ENCODE data around the gene RGS7.

RGS7 gene

DNA sequence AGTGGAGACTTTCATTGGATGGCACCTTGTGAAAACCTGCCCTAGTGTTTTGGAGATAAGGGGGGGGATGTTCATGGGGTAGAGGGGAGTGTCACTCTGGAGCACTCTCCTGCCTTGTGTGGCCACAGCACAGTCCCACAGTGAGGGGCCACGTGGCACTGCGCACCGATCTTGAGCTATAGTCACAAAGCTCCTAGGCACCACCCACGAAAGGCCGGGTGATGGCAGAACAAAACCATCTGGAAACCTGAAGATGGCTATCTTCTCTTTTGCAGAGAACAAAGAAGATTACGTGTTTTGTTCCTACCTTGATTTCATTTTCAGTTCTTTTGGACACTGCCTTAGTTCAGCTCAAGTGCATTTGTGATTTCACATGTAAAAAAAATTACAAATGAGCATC lies 220.6 kb downstream of the RGS7 start:
- H3K9me3 ChIP-seq (ENCODE audit: control insufficient read depth, low read length) = no peaks in the 10 kb centered on the region
- H3K4me3 ChIP-seq (ENCODE audit: low read length) = no peak overlapping the region
- H3K27me3 ChIP-seq (replicated peaks; ENCODE audit: control insufficient read depth, insufficient read depth, low read length) = peaks cover 4% of the 10 kb centered on the region
- no peak for DNase-seq (ENCODE audit: low read depth)
- no peak overlapping the region for H3K9ac ChIP-seq (ENCODE audit: low read length)
- no peaks in the 10 kb centered on the region for H3K36me3 ChIP-seq (ENCODE audit: control insufficient read depth, insufficient read depth, low read length, severe bottlenecking)
- H3K4me1 ChIP-seq (ENCODE audit: control insufficient read depth, insufficient read depth, low read length) = no peaks in the 10 kb centered on the region

DNA sequence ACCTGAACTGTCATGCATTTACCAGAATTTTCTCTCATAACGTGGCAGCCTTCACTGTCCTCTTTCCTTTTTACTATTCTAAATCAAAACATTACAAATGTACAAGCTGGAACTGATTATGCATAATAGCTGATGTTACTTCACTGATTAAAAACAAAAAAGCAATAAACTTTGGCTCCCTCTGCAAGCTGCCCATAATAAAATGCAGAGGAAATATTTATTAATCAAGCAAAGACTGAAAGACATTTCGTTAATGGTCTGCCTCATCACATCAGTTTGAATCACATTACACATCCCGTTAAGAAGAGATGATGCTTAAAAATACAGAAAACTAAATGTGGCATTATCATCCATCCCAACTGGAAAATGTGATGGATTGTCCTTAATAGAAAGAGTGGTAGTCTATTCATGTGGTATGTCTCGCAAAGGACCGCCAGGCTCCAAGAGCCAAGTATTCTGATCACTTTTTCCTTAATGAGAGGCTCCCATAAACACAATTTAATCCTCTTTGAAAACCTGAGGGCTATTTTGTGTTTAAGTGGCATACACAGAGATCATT lies 225.3 kb downstream of the RGS7 start:
- Histone ChIP-seq H3K4me3 (ENCODE audit: low read length) (no peak overlapping the region), H3K9me3 (ENCODE audit: control insufficient read depth, low read length) (no peaks in the 10 kb centered on the region), H3K36me3 (ENCODE audit: control insufficient read depth, insufficient read depth, low read length, severe bottlenecking) (no peaks in the 10 kb centered on the region), H3K27me3 (replicated peaks; ENCODE audit: control insufficient read depth, insufficient read depth, low read length) (no peaks in the 10 kb centered on the region), H3K4me1 (ENCODE audit: control insufficient read depth, insufficient read depth, low read length) (no peaks in the 10 kb centered on the region), H3K9ac (ENCODE audit: low read length) (no peak overlapping the region)
- DNase-seq (ENCODE audit: low read depth) = no peak

DNA sequence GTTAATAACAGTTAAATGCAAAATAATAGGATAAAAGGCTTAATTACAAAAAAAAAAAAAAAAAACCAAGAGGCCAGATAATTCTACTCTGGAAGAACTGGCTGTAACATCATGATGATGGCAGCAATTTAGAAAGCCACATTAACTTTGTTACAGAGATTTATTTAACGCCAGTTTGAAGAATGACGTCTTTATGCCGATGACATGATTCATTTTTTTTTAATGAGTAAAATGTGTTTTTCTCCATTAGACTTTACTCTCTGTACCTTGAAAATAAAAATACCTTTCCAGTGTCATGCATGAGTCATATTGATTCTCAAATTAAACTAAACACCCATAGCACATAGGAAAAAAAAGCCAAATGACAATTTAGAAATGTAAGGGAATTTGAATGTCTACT lies 226.1 kb downstream of the RGS7 start:
- no peaks in the 10 kb centered on the region for H3K4me1 ChIP-seq (ENCODE audit: control insufficient read depth, insufficient read depth, low read length)
- no peaks in the 10 kb centered on the region for H3K36me3 ChIP-seq (ENCODE audit: control insufficient read depth, insufficient read depth, low read length, severe bottlenecking)
- H3K9ac ChIP-seq (ENCODE audit: low read length) = no peak overlapping the region
- DNase-seq (ENCODE audit: low read depth) = no peak
- H3K4me3 ChIP-seq (ENCODE audit: low read length) = no peak overlapping the region
- no peaks in the 10 kb centered on the region for H3K9me3 ChIP-seq (ENCODE audit: control insufficient read depth, low read length)
- H3K27me3 ChIP-seq (replicated peaks; ENCODE audit: control insufficient read depth, insufficient read depth, low read length) = no peaks in the 10 kb centered on the region

- Histone ChIP-seq H3K36me3 (ENCODE audit: control insufficient read depth, insufficient read depth, low read length, severe bottlenecking) (no peaks in the 10 kb centered on the region), H3K27me3 (replicated peaks; ENCODE audit: control insufficient read depth, insufficient read depth, low read length) (no peaks in the 10 kb centered on the region), H3K9me3 (ENCODE audit: control insufficient read depth, low read length) (no peaks in the 10 kb centered on the region), H3K4me1 (ENCODE audit: control insufficient read depth, insufficient read depth, low read length) (no peaks in the 10 kb centered on the region), H3K9ac (ENCODE audit: low read length) (no peak overlapping the region), H3K4me3 (ENCODE audit: low read length) (no peak overlapping the region)
- DNase-seq (ENCODE audit: low read depth) = no peak
Observed at GRCh38 chr1:241129207-241129960, 227.6 kb downstream of the RGS7 start.

DNA sequence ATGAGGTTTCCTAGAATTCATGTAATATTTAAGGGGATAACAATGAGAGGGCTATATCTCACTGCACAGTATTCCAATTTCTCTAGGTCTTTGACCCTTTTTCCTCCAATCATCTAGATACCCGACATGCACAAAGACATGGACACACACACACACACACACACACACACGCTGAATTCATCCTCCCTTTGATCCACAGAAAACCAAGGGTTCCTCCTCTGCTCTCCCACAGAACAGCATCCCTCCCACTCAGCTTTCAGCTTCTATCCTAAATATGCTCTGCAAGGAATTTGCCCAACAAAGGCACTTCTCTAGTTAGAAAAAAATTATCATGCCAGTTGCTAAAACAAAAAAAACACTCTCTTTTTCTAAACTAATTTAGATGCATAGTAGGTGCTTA lies 231.7 kb downstream of the RGS7 start:
- no peak overlapping the region for H3K4me3 ChIP-seq (ENCODE audit: low read length)
- no peak for DNase-seq (ENCODE audit: low read depth)
- H3K9ac ChIP-seq (ENCODE audit: low read length) = no peak overlapping the region
- no peaks in the 10 kb centered on the region for H3K4me1 ChIP-seq (ENCODE audit: control insufficient read depth, insufficient read depth, low read length)
- no peaks in the 10 kb centered on the region for H3K36me3 ChIP-seq (ENCODE audit: control insufficient read depth, insufficient read depth, low read length, severe bottlenecking)
- H3K9me3 ChIP-seq (ENCODE audit: control insufficient read depth, low read length) = no peaks in the 10 kb centered on the region
- H3K27me3 ChIP-seq (replicated peaks; ENCODE audit: control insufficient read depth, insufficient read depth, low read length) = no peaks in the 10 kb centered on the region

- Histone ChIP-seq H3K27me3 (replicated peaks; ENCODE audit: control insufficient read depth, insufficient read depth, low read length) (no peaks in the 10 kb centered on the region), H3K4me1 (ENCODE audit: control insufficient read depth, insufficient read depth, low read length) (no peaks in the 10 kb centered on the region), H3K4me3 (ENCODE audit: low read length) (no peak overlapping the region), H3K36me3 (ENCODE audit: control insufficient read depth, insufficient read depth, low read length, severe bottlenecking) (no peaks in the 10 kb centered on the region), H3K9ac (ENCODE audit: low read length) (no peak overlapping the region), H3K9me3 (ENCODE audit: control insufficient read depth, low read length) (no peaks in the 10 kb centered on the region)
- no peak for DNase-seq (ENCODE audit: low read depth)
Observed at GRCh38 chr1:241118049-241118448, 239.0 kb downstream of the RGS7 start.

DNA sequence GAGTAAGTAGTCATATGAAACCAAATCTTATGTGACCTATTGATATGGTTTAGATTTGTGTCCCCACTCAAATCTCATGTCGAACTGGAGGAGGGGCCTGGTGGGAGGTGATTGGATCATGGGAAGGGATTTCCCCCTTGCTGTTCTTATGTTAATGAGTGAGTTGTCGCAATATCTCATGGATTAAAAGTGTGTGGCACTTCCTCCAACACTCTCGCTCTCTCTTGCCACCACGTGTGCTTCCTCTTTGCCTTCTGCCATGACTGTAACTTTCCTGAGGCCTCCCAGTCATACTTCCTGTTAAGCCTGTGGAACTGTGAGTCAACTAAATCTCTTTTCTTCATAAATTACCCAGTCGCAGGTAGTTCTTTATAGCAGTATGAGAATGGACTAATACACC lies 241.2 kb downstream of the RGS7 start:
- no peak overlapping the region for H3K9ac ChIP-seq (ENCODE audit: low read length)
- H3K4me3 ChIP-seq (ENCODE audit: low read length) = no peak overlapping the region
- H3K9me3 ChIP-seq (ENCODE audit: control insufficient read depth, low read length) = no peaks in the 10 kb centered on the region
- no peak for DNase-seq (ENCODE audit: low read depth)
- no peaks in the 10 kb centered on the region for H3K27me3 ChIP-seq (replicated peaks; ENCODE audit: control insufficient read depth, insufficient read depth, low read length)
- H3K36me3 ChIP-seq (ENCODE audit: control insufficient read depth, insufficient read depth, low read length, severe bottlenecking) = no peaks in the 10 kb centered on the region
- H3K4me1 ChIP-seq (ENCODE audit: control insufficient read depth, insufficient read depth, low read length) = no peaks in the 10 kb centered on the region

GRCh38 chr1:241114699-241115233 lies 242.2 kb downstream of the RGS7 start:
- no peaks in the 10 kb centered on the region for H3K9me3 ChIP-seq (ENCODE audit: control insufficient read depth, low read length)
- no peaks in the 10 kb centered on the region for H3K4me1 ChIP-seq (ENCODE audit: control insufficient read depth, insufficient read depth, low read length)
- DNase-seq (ENCODE audit: low read depth) = peak; percentile 19
- H3K9ac ChIP-seq (ENCODE audit: low read length) = no peak overlapping the region
- no peak overlapping the region for H3K4me3 ChIP-seq (ENCODE audit: low read length)
- no peaks in the 10 kb centered on the region for H3K36me3 ChIP-seq (ENCODE audit: control insufficient read depth, insufficient read depth, low read length, severe bottlenecking)
- no peaks in the 10 kb centered on the region for H3K27me3 ChIP-seq (replicated peaks; ENCODE audit: control insufficient read depth, insufficient read depth, low read length)

- no peak for DNase-seq (ENCODE audit: low read depth)
- Histone ChIP-seq H3K4me3 (ENCODE audit: low read length) (no peak overlapping the region), H3K4me1 (ENCODE audit: control insufficient read depth, insufficient read depth, low read length) (no peaks in the 10 kb centered on the region), H3K36me3 (ENCODE audit: control insufficient read depth, insufficient read depth, low read length, severe bottlenecking) (no peaks in the 10 kb centered on the region), H3K9me3 (ENCODE audit: control insufficient read depth, low read length) (no peaks in the 10 kb centered on the region), H3K27me3 (replicated peaks; ENCODE audit: control insufficient read depth, insufficient read depth, low read length) (no peaks in the 10 kb centered on the region), H3K9ac (ENCODE audit: low read length) (no peak overlapping the region)
Observed at GRCh38 chr1:241113557-241113956, 243.4 kb downstream of the RGS7 start.

- no peak for DNase-seq (ENCODE audit: low read depth)
- H3K27me3 ChIP-seq (replicated peaks; ENCODE audit: control insufficient read depth, insufficient read depth, low read length) = no peaks in the 10 kb centered on the region
- H3K9ac ChIP-seq (ENCODE audit: low read length) = no peak overlapping the region
- no peak overlapping the region for H3K4me3 ChIP-seq (ENCODE audit: low read length)
- H3K4me1 ChIP-seq (ENCODE audit: control insufficient read depth, insufficient read depth, low read length) = no peaks in the 10 kb centered on the region
- no peaks in the 10 kb centered on the region for H3K9me3 ChIP-seq (ENCODE audit: control insufficient read depth, low read length)
- H3K36me3 ChIP-seq (ENCODE audit: control insufficient read depth, insufficient read depth, low read length, severe bottlenecking) = no peaks in the 10 kb centered on the region
Observed at GRCh38 chr1:241109039-241109438, 248.0 kb downstream of the RGS7 start.

- Histone ChIP-seq H3K9me3 (ENCODE audit: control insufficient read depth, low read length) (no peaks in the 10 kb centered on the region), H3K4me1 (ENCODE audit: control insufficient read depth, insufficient read depth, low read length) (no peaks in the 10 kb centered on the region), H3K36me3 (ENCODE audit: control insufficient read depth, insufficient read depth, low read length, severe bottlenecking) (no peaks in the 10 kb centered on the region), H3K27me3 (replicated peaks; ENCODE audit: control insufficient read depth, insufficient read depth, low read length) (no peaks in the 10 kb centered on the region), H3K4me3 (ENCODE audit: low read length) (no peak overlapping the region), H3K9ac (ENCODE audit: low read length) (no peak overlapping the region)
- no peak for DNase-seq (ENCODE audit: low read depth)
Observed at GRCh38 chr1:241105147-241105546, 251.9 kb downstream of the RGS7 start.
